GM21619 (cell line): ENCODE results near the gene PRSS27.

Experiments
- ATAC-seq: cut with Tn5 transposase; IDR thresholded peaks from one replicate; pipeline ENCODE4 v1.9.1; 2021; ENCODE audit not compliant: unreplicated experiment

The PRSS27 gene

DNA sequence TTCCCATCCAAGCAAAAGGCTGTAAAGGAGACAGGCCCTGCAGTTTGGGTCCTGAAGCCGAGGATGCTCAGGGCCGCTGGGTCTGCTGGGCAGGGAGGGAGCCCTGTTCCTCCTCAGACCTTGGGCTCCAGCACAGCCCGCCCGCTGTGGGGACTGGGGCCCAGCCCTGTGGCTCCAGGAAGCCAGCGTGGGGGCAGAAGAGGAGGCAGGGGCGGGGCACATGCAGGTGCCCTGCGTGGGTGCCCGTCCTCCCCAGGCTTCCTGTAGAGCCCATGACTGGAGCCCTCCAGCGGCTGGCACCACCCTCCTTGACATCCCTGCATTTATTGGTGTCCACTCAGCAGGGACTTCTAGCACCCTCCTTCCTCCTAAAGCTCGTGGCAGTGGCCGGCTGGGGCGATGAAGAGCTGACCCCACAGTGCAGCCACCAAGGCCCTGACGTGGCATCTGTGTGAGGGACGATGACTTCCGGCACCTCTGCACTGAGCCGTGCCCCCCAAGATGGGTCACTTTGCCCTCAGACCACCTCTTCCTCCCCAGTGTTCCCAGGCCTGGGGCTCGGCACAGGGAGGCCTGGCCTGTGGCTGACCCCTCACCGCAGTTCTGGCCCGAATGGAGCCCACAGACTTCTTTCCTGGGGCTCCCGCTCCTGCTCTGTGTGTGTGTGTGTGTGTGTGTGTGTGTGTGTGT is 9.9 kb downstream of the PRSS27 start:
- no peak for ATAC-seq

GRCh38 chr16:2709588-2709984 is 10.4 kb downstream of the PRSS27 start:
- ATAC-seq = no peak

DNA sequence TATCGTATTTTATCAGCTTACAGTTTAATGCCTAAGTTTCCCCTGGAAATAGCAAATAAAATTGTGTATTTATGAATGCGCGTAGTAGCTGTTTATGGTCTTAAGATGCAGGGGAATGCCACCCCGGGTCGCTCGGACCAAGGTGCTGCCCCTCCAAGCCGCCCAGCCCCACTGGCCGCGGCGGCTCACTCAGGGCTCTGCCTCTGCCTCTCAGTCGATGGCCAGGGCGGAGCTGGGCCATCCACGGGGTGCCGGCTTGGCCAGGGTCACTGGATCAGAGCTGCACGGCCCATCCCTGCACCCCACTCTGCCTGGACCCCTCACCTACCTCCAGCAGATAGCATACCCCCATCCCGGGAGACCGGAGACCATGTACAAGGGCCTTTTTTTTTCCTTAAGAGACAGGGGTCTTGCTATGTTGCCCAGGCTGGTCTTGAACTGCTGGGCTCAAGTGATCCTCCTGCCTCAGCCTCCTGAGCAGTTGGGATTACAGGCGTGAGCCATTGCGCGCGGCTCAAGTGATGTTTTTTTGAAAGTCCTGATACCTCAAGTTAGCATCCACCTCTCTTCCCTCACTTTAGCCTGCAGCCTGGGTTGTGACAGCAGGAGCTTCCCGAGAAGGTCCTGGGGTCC is 11.0 kb downstream of the PRSS27 start:
- ATAC-seq = no peak

DNA sequence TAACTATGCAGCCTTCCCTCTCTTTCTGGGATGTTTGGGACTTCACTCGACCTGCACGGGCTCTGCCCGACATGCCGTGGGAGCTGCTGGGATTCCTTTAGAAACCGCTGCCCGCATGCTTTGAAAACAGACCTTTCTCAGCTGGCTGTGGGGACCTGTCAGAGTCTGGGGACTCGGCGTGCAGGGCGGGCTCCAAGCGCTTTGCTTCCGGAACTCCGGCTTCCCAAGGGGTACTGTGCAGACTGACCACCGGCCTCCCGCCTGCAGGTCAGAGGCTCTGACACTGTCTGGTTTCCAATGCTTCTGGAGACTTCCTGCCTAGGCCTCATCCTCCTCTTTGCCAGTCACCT is 11.8 kb downstream of the PRSS27 start:
- ATAC-seq = no peak

DNA sequence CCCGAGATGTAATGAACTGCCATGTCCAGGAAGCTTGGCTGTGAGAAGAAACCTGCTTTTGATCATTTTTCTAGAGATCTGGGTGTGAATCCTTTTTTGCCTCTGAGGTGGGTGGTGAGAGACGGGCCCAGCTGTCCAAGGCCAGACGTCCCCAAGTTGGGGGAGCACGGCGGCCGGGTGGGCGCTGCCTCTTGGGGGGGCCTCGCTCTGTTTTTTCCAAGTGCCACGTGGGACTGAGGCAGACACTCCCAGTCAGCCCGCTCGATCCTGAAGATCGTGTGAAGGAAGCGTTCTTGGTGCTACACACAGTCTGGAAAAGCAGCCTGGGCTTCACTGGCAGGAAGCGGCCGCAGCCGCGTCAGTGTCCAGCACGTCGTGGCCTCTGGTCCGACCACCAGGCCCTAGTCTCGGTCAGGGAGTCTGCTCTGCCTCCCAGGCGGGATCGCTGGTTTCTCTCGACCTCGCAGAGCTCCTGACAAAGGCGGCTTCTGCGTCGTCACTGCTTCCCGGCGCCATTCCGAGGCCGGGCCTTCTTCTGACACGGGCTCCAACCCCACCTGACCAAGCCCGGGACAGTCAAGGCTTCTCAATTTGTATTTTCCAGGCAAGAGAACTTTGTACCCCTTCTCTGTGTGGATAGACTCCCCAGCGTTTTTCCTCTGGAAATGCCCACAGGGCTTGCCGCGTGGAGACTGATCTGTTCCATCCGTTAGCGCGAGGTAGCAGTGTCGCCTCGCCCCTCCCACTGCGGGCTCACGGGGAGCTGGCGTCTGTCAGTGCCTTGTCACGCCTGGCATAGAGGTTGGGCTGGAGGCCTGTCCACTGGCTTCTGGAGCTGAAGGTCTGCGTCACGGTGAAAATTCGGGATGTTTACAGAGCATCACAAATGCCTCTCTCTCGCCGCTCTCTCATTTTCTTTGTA is 12.4 kb downstream of the PRSS27 start:
- ATAC-seq = no peak

DNA sequence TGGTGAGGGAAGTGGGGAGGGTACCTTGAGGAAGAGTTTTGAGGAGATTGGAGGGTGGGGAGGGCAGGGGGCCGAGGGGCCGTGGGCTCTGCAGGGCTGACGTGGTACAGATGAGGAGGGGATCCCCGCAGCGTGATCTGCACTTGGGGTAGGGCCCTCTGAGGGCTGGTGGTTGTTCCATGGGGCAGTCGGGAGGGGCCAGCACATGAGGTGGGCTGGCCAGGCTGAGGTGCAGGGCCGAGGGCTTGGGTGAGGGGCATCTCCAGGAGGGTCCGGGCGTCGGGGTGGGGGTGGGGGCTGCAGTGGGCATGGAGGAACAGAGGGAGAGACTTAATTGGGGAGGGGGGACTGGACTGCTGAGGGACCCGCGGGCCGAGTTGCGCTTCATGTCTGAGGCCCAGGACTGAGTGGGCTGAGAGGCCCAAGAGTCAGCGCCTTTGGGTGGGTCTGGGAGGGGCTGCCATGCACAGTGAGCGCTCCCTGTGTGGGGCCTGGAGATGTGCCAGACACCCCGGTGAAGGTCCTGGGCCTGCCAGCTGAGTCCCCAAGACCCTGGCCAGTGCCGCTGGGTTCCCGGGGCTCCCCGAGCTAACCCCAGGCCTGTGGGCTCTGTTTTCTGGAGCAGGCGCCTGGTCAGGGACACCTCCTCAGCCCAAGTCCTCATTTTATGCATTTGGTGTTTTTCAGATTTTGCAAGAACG is 13.3 kb downstream of the PRSS27 start:
- no peak for ATAC-seq

DNA sequence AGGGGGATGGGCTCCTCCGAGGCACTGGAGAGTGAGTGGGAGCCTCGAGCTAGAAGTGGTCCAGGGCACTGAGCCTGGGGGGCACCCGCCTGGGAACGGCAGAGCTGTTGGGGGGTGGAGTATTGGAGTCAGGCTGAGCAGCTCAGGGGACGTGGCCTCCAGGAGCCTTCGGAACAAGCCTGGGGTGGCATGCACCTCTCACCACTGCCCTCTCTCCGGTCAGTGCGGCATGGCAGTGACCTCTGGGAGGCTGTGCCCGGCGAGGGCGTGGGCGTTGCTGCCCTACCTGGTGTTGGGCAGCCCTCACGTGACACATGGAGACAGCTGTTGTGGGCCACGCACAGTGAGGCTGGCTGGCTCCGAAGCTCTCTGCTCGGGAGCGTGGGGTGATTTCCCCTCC is 13.9 kb downstream of the PRSS27 start:
- ATAC-seq = no peak

DNA sequence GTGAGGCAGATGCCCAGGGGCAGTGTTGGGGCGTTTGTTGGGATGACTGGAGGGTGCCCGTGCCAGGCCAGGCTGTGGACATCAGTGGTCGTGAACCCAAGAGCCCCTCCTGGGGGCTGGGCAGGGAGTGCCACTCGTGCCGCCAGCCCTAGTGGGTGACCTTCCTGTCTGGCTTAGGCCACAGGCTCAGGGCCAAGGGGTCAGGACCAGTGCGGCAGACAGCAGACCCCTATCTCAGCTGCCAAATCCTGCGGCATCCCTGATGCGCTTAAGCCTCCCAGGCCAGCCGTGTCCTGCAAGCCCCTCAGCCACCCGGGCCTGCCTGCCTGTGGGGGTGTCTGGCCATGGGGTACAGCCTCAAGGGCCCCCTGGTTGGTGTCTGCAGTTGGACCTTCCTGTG is 14.7 kb downstream of the PRSS27 start:
- ATAC-seq = no peak

DNA sequence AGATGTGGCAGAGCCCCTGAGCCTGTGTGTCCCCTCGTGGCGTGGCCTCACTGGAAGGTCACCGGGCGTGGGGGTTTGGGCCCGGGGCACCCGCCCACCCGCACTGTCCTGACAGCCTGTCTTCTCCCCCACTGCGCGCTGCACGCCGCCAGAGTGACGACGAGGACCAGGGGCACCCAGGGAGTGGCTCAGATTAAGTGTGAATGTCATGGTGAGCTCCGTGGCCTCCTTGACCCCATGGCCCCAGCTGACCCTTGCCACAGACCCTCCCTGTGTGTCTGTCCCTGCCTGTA is 15.1 kb downstream of the PRSS27 start:
- no peak for ATAC-seq

GRCh38 chr16:2704166-2704982 is 15.7 kb downstream of the PRSS27 start:
- no peak for ATAC-seq

DNA sequence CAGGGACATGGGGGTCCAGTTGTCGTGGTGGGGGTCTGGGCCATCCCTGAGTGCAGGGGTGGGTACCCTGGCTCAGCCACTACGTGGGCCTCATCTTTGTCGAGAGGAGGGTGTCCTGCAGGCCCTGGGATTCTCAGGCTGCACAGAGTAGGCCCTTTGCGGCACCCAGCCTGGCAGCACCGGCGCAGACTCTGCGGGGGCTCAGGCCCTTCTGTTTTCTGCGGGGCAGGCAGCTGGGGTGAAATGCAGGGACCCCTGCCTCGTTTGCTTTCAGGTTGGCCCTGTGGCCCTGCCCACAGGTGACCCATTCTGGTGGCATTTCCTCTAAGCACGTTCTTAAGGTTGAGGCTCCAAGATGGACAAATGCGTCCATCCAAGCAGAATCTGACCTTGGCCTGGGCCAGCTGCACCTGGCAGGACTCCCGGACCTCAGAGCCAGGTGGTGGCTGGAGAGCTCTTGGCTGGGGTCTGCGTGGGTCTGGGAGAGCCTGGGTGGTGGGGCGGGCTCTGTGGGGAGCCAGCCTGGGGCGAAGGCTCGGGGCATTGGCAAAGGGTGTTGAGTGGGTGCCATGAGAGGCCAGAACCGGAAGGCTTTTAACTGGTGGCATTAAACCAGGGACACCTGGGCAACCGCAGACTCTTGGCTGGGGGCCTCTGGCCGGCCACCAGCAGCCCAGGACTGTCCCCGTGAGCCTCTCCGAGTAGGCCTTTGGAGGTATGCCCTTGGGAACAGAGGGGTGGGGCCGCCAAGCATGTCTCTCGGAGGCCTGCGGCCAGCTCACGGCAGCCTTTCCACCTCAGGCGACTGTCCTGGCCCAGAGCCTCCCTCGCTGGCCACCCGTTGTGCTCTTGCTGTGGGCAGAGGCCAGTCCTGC is 16.9 kb downstream of the PRSS27 start:
- no peak for ATAC-seq

DNA sequence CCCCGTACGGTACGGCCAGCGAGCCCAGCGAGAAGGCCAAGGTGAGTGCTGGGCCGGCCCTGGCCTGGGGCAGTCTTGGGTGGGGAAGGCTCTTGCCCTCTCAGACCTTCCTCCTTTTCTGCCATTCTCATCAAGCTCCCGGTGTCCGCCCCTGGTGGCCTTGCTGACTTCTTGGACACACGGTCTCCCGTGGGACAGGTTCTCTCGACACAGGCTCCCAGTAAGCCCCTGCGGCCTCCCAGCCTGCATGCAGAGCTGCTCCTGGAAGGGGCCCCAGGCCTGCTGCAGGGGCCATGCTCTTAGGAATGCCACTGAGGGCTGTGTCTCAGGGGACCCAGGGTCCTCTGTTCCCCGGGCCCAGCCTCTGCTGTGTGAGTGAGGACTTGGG is 17.6 kb downstream of the PRSS27 start:
- no peak for ATAC-seq

GRCh38 chr16:2701713-2702437 is 18.1 kb downstream of the PRSS27 start:
- no peak for ATAC-seq

GRCh38 chr16:2701272-2701671 is 18.8 kb downstream of the PRSS27 start:
- no peak for ATAC-seq

DNA sequence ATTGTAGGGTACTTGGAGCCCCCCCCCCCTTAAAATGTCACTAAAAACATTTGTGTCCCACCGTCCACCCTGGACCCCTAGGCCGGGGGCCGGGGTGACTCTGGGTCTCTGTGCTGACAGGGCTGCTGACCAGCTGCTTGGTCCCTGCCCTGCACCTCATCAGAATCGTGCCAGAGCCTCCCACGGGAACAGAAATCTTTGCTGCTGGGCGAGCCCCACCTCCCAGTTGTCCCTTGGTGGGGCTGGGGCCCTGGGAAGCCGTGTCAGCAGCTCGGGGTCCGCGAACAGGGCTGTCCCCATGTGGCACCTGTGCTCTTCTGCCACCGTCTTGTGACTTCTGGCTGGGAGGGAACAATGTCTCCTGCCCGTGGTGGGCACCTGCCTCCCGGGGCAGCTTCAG is 19.2 kb downstream of the PRSS27 start:
- no peak for ATAC-seq

DNA sequence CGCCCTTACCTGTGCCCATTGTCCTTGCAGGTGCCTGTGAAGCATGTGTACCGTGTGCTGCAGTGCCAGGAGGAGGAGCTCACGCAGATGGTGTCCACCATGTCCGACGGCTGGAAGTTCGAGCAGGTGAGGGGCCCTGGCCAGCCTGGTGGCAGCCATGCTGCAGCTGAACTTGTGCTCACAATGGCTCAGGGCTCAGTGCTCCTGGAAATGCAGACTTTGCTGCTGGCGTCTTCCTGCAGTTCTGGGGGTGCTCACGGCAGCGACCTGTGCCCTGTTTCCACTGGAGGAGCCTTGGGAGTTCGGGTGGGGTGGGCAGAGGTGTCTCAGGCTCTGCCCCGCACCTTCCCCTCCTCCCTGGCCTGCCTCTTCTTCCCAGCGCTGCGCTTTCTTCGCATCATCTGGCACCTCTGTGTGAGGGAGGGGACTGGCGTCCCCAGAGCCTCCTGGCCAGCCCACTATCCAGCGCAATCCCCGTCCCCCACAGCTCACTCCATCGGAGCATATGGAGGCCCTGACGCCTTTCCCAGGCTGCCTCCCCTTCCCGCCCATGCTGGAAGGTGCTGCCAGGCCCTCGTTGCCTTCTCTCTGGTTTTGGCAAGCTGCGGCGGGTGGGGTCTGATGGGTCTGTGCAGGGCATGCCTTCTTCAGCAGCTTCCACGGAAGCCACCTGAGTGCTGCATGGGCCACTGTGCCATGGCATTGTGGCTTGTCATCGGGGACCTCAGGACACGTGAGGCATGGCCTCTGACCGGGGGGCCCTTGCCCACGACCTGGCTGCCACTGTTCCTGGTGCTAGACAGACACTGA is 20.0 kb downstream of the PRSS27 start:
- no peak for ATAC-seq

GRCh38 chr16:2698965-2699750 is 20.9 kb downstream of the PRSS27 start:
- ATAC-seq = no peak
